Loucy (cell line): ENCODE data around the gene SMIM11.

Experiments
- CTCF ChIP-seq: fragments of 200-600 bp; sonication (generic); conservative IDR thresholded peaks from 2 replicates; pipeline ENCODE4 v1.5.1; 2014; ENCODE audit warnings: mild to moderate bottlenecking, antibody characterized with exemption, low read length
- EZH2phosphoT487 ChIP-seq: fragments of 200-600 bp; IDR thresholded peaks from 2 replicates; pipeline ENCODE4 v1.6.1; 2018; ENCODE audit warnings: antibody characterized with exemption, mild to moderate bottlenecking, moderate library complexity, borderline replicate concordance

- TF ChIP-seq CTCF (no peak), EZH2phosphoT487 (no peak)
These were observed 16.4 kb upstream of the SMIM11 start for GRCh38 chr21:34358866-34359265.
